Measurements from ENCODE around the gene CDH16.
A peak's percentile ranks its signal among the peaks of the same experiment; 100 is the strongest.

GRCh38 chr16:66872943-66873684 is 45.6 kb downstream of the CDH16 start:
- TF ChIP-seq CTCF (IDR thresholded peaks at IDR 0.05; ENCODE audit: extremely low read depth in 1 of 2, insufficient read depth in 1 of 2, low read depth in 1 of 2, low read length in 2 of 2) = peak; percentile 99
- peak; percentile 95 for TF ChIP-seq FOS (IDR thresholded peaks at IDR 0.05; ENCODE audit: borderline replicate concordance, insufficient read depth, low read length)
- no peak for TF ChIP-seq MYC (IDR thresholded peaks at IDR 0.05; ENCODE audit: low read depth, low read length)
